B cell (primary cell): Measurements from ENCODE around the gene DNTT. TPM values are rescaled to one million over a fixed set of nuclear protein-coding genes. Genes with fewer than 3 reads are reported as not detected.

ENCODE experiments used
- ATAC-seq: fragments of 200-7000 bp; cut with Tn5 transposase; one replicate; pipeline ENCODE4 v1.10.0; 2021; ENCODE audit warnings: low read depth, mild to moderate bottlenecking, moderate number of reproducible peaks, moderate library complexity
- CTCF ChIA-PET: fragments of 350-600 bp; sonication (Branson Sonifier 250); formaldehyde crosslinking; loops from one replicate; lab custom pipeline; 2021; ENCODE audit warnings: antibody characterized with exemption, inconsistent platforms; lab: Charles Lee
- POLR2A ChIA-PET: fragments of 350-600 bp; sonication (Branson Sonifier 250); formaldehyde crosslinking; loops from one replicate; lab custom pipeline; 2021; ENCODE audit warnings: antibody characterized with exemption; lab: Charles Lee
- DNase-seq: peaks from one replicate; pipeline ENCODE4 v3.0.0; 2013
- H2AFZ ChIP-seq: 2 replicates; pipeline ENCODE4 v1.6.1; 2012; ENCODE audit warnings: mild to moderate bottlenecking, low read depth, low read length; ENCODE audit not compliant: insufficient read depth, poor library complexity, severe bottlenecking
- H3K27ac ChIP-seq, 2 donors: 1 replicate in 1 of 2; 2 replicates in 1 of 2; pipeline ENCODE4 v1.5.1; 2012 to 2013; ENCODE audit warnings: low read length in 2 of 2, mild to moderate bottlenecking in 2 of 2, moderate library complexity in 1 of 2
- H3K27me3 ChIP-seq, 4 experiments: fragments of 200-600 bp in 1 of 4; sonication (generic) in 1 of 4; replicated peaks in 1 of 4; 1 replicate in 2 of 4; 2 replicates in 2 of 4; pipeline versions ENCODE4 v1.6.1 to v1.7.0; 2013 to 2016; ENCODE audit warnings: low read length in 3 of 4, mild to moderate bottlenecking in 2 of 4, mixed read lengths in 1 of 4, moderate library complexity in 1 of 4; ENCODE audit not compliant: insufficient read depth in 4 of 4, control insufficient read depth in 3 of 4; ENCODE audit errors: control extremely low read depth in 1 of 4
- H3K36me3 ChIP-seq, 2 experiments: replicated peaks in 1 of 2; 1 replicate in 1 of 2; 2 replicates in 1 of 2; pipeline versions ENCODE4 v1.6.1 to v1.7.1; 2013; ENCODE audit warnings: low read length in 1 of 2; ENCODE audit not compliant: insufficient read depth in 2 of 2, control insufficient read depth in 1 of 2; ENCODE audit errors: control extremely low read depth in 1 of 2, extremely low read depth in 1 of 2
- H3K4me1 ChIP-seq, 2 donors: fragments of 200-600 bp in 1 of 2; sonication (generic) in 1 of 2; 1 replicate in 1 of 2; 2 replicates in 1 of 2; pipeline versions ENCODE4 v1.5.1 to v1.6.1; 2013 to 2017; ENCODE audit warnings: low read length in 2 of 2; ENCODE audit not compliant: control insufficient read depth in 2 of 2, insufficient read depth in 2 of 2
- H3K4me2 ChIP-seq: replicated peaks from 2 replicates; pipeline ENCODE3; 2012; ENCODE audit warnings: mild to moderate bottlenecking, low read depth, low read length; ENCODE audit not compliant: poor library complexity, severe bottlenecking
- H3K4me3 ChIP-seq, 5 experiments: fragments of 200-600 bp in 1 of 5; sonication (generic) in 1 of 5; 1 replicate in 3 of 5; 2 replicates in 2 of 5; pipeline versions ENCODE4 v1.5.1 to v1.7.0; 2011 to 2016; ENCODE audit warnings: low read length in 4 of 5, mild to moderate bottlenecking in 4 of 5, low read depth in 2 of 5, control low read depth in 1 of 5, moderate library complexity in 1 of 5; ENCODE audit not compliant: insufficient read depth in 1 of 5; ENCODE audit errors: control extremely low read depth in 1 of 5, extremely low read depth in 1 of 5
- H3K79me2 ChIP-seq: fragments of 200-600 bp; sonication (generic); one replicate; pipeline ENCODE4 v1.6.0; 2016; ENCODE audit warnings: low read length; ENCODE audit not compliant: control insufficient read depth, insufficient read depth
- H3K9ac ChIP-seq: fragments of 200-600 bp; sonication (generic); 2 replicates; pipeline ENCODE4 v1.6.1; 2017; ENCODE audit warnings: mild to moderate bottlenecking, low read length, moderate library complexity
- H3K9me3 ChIP-seq, 3 donors: one replicate each; pipeline versions ENCODE4 v1.6.1 to v1.7.1; 2013; ENCODE audit warnings: low read length in 2 of 3; ENCODE audit not compliant: control insufficient read depth in 2 of 3, insufficient read depth in 1 of 3; ENCODE audit errors: control extremely low read depth in 1 of 3
- H4K20me1 ChIP-seq: 2 replicates; pipeline ENCODE4 v1.6.0; 2012; ENCODE audit warnings: mild to moderate bottlenecking, low read length; ENCODE audit not compliant: insufficient read depth, control insufficient read depth, poor library complexity, severe bottlenecking
- H3K27ac Mint-ChIP-seq: one replicate; pipeline ENCODE4 v1.8.0; 2021; ENCODE audit warnings: mixed read lengths
- H3K27me3 Mint-ChIP-seq: one replicate; pipeline ENCODE4 v1.8.0; 2021; ENCODE audit warnings: mixed read lengths
- H3K4me1 Mint-ChIP-seq: one replicate; pipeline ENCODE4 v1.8.0; 2021; ENCODE audit warnings: mixed read lengths
- H3K4me3 Mint-ChIP-seq: one replicate; pipeline ENCODE4 v1.8.0; 2021; ENCODE audit warnings: mixed read lengths
- H3K9me3 Mint-ChIP-seq: one replicate; pipeline ENCODE4 v1.8.0; 2022; ENCODE audit warnings: mixed read lengths; ENCODE audit not compliant: insufficient read depth
- EZH2 ChIP-seq: IDR thresholded peaks from 2 replicates; pipeline ENCODE4 v1.6.1; 2012; ENCODE audit warnings: borderline replicate concordance, low read depth, mild to moderate bottlenecking, moderate library complexity, low read length; ENCODE audit not compliant: insufficient read depth, poor library complexity, severe bottlenecking
- WGBS: methylation state at CpG from one replicate; pipeline ENCODE4 v1.1.5; 2013; ENCODE audit warnings: missing lambda C conversion rate; ENCODE audit not compliant: insufficient coverage; 5-methylcytosine and 5-hydroxymethylcytosine counted together
- intact Hi-C: fragments of 100-400 bp; cut with micrococcal nuclease; formaldehyde crosslinking; loops from one replicate; pipeline ENCODE4 v1.10.0; 2022
- polyA plus RNA-seq: library from polyadenylated mRNA; depleted of rRNA; stranded (reverse); fragments of >200 nt; gene quantifications from 2 replicates; pipeline ENCODE4 v1.2.3, GENCODE V29; 2012
- total RNA-seq, 2 donors: library from RNA; stranded (reverse); fragments of 120-200 nt in 1 of 2; gene quantifications; 1 replicate in 1 of 2; 2 replicates in 1 of 2; pipeline versions ENCODE4 v1.2.3 to v1.2.4, GENCODE V29; 2013 to 2022
- TF ChIP-seq, protein P1 (sequence below): fragments of 200-600 bp; IDR thresholded peaks from one replicate; pipeline ENCODE4 v1.8.0; 2022; ENCODE audit warnings: antibody characterized with exemption, mild to moderate bottlenecking

DNTT gene
- total and polyA plus RNA-seq, 2 donors (not counting 1 experiment from before 2014, with no cell fraction given), result not detected

DNA sequence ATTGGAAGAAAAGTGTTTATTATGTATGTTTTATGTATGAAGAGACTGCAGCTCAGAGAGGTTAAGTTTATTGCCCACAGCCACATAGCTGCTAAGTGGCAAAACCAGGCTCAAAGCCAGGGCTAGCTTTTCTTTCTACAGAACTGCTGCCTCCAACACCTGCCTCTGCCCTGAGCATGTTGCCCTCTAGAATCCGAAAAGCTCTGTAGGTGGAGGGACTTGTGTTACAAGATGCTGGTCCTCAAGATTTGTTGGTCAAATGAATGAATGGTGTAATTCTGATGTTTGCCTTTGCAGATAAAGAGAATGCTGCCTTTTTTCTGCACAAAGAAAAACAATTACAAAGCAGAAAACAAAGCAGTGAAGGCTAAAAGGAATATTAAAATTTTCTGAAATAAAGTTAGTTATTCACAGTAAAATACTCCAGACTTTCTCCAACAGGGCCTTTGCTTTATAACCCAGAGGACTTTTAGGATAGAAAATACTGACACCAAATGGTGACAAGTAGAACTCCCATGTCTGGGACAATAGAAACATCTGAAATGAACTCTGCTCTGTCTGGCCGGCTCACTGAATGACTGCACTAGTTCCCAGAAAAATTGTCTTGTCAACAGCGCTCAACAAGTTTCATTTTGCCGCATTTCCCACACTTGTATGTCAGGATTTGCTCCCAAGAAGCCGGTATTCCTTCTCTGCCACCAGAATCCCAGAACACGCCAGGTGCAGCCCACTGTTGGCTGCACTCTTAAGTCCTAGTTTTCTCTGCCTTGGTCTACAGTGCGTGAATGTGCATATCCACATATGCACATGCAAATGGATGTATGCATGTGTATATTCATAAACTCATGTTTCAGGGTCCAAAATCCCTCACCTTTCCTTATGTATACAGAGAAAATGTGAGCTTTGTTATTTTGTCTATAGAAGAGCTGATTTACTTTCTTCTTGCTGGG, 11.0 kb upstream of the DNTT start:
- ChIA-PET CTCF (interaction anchor here (0.6 to 13.8 kb wide), 27 partner anchors 10 to 277 kb away, joined by 3 to 964 read pairs (median 7); partner anchors contain the start of genes BLNK, DNTT and ZNF518A), POLR2A (interaction anchor here (0.7 to 3.7 kb wide), 3 partner anchors 46 to 64 kb away, joined by 3 to 37 read pairs (median 19); no protein-coding TSS in a partner anchor)
- Histone ChIP-seq H3K27me3 (no peaks in the 10 kb centered on the region), H3K4me1 (peaks cover 49 to 52% of the 10 kb centered on the region in 2 donors), H4K20me1 (no peaks in the 10 kb centered on the region), H3K36me3 (no peaks in the 10 kb centered on the region), H2AFZ (peak overlapping the region; percentile 14), H3K79me2 (peaks cover 50% of the 10 kb centered on the region), H3K4me3 (no peak overlapping the region), H3K4me2 (no peak overlapping the region), H3K27ac (peak overlapping the region in 1 of 2 donors; percentile 4), H3K9ac (no peak overlapping the region), H3K9me3 (no peaks in the 10 kb centered on the region)
- intact Hi-C loops, result loop anchor here (1.0 to 10.0 kb wide), 5 partner anchors 14 to 276 kb away; partner anchors contain the start of genes BLNK and CCNJ
- DNase-seq (peak; percentile 76), ATAC-seq (peak; percentile 67)
- Mint-ChIP-seq H3K27me3 (no peaks in the 10 kb centered on the region), H3K4me3 (no peak overlapping the region), H3K4me1 (peaks cover 58% of the 10 kb centered on the region), H3K9me3 (no peaks in the 10 kb centered on the region), H3K27ac (no peak overlapping the region)
- 25% methylated on average over 4 of the region's 7 CpGs for WGBS
- TF ChIP-seq EZH2, result no peak
- TF ChIP-seq, protein P1, sequence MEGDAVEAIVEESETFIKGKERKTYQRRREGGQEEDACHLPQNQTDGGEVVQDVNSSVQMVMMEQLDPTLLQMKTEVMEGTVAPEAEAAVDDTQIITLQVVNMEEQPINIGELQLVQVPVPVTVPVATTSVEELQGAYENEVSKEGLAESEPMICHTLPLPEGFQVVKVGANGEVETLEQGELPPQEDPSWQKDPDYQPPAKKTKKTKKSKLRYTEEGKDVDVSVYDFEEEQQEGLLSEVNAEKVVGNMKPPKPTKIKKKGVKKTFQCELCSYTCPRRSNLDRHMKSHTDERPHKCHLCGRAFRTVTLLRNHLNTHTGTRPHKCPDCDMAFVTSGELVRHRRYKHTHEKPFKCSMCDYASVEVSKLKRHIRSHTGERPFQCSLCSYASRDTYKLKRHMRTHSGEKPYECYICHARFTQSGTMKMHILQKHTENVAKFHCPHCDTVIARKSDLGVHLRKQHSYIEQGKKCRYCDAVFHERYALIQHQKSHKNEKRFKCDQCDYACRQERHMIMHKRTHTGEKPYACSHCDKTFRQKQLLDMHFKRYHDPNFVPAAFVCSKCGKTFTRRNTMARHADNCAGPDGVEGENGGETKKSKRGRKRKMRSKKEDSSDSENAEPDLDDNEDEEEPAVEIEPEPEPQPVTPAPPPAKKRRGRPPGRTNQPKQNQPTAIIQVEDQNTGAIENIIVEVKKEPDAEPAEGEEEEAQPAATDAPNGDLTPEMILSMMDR, result peak; percentile 84
